Sigmoid colon (tissue), 7 donors: ENCODE measurements around the gene BIN2. TPM values are rescaled to one million over a fixed set of nuclear protein-coding genes. Genes with fewer than 3 reads are reported as not detected.

Experiments used
- DNase-seq: peaks from one replicate; pipeline ENCODE4 v3.0.0-alpha.2; 2019
- H3K27ac ChIP-seq, 4 donors: fragments of 200-600 bp; sonication (generic); one replicate each; pipeline ENCODE4 v1.5.1; 2016 to 2019; ENCODE audit warnings: mild to moderate bottlenecking in 1 of 4
- H3K27me3 ChIP-seq, 3 donors: fragments of 200-600 bp; sonication (generic); one replicate each; pipeline ENCODE4 v1.5.1; 2019; ENCODE audit warnings: mild to moderate bottlenecking in 1 of 3
- H3K36me3 ChIP-seq, 4 donors: fragments of 200-600 bp; sonication (generic); one replicate each; pipeline ENCODE4 v1.5.1; 2016 to 2019
- H3K4me1 ChIP-seq, 4 donors: fragments of 200-600 bp; sonication (generic); one replicate each; pipeline ENCODE4 v1.5.1; 2017 to 2019
- H3K4me3 ChIP-seq, 4 donors: fragments of 200-600 bp; sonication (generic); one replicate each; pipeline ENCODE4 v1.5.1; 2017 to 2019; ENCODE audit warnings: mild to moderate bottlenecking in 2 of 4, moderate library complexity in 1 of 4
- H3K9me3 ChIP-seq, 4 donors: fragments of 200-600 bp in 3 of 4; sonication (generic) in 3 of 4; one replicate each; pipeline versions ENCODE4 v1.5.1 to v1.6.1; 2013 to 2019
- EP300 ChIP-seq, 4 donors: sonication (generic); formaldehyde crosslinking; IDR thresholded peaks; one replicate each; pipeline ENCODE4 v1.6.1; 2017; ENCODE audit warnings: antibody characterized with exemption in 4 of 4
- POLR2A ChIP-seq, 2 donors: fragments of 450-650 bp; IDR thresholded peaks; one replicate each; pipeline ENCODE4 v1.6.1; 2016; ENCODE audit warnings: antibody characterized with exemption in 2 of 2, mild to moderate bottlenecking in 2 of 2, moderate library complexity in 2 of 2
- POLR2AphosphoS5 ChIP-seq, 4 donors: sonication (generic); formaldehyde crosslinking; IDR thresholded peaks; one replicate each; pipeline ENCODE4 v1.6.1; 2017; ENCODE audit warnings: antibody characterized with exemption in 4 of 4
- WGBS, 2 donors: extraction: QIAGEN DNeasy Blood & Tissue Kit; methylation state at CpG; one replicate each; pipeline ENCODE4 v1.1.7; 2013; 5-methylcytosine and 5-hydroxymethylcytosine counted together
- intact Hi-C: fragments of 100-400 bp; cut with DNase I; formaldehyde crosslinking; loops from one replicate; pipeline ENCODE4 v1.15.1; 2023
- polyA plus RNA-seq, 3 donors: library from polyadenylated mRNA; stranded (reverse); fragments of 200-250 nt; gene quantifications; one replicate each; pipeline ENCODE4 v1.2.3, GENCODE V29; 2013
- total RNA-seq, 4 donors: library from RNA; depleted of rRNA; stranded (reverse); fragments of >200 nt; gene quantifications; one replicate each; pipeline ENCODE4 v1.1.0, GENCODE V29; 2016
- TF ChIP-seq, protein P1 (sequence below), 4 experiments: fragments of 450-650 bp in 3 of 4; fragments of 200-600 bp in 1 of 4; IDR thresholded peaks; one replicate each; pipeline ENCODE4 v1.5.1; 2016 to 2019; ENCODE audit warnings: antibody characterized with exemption in 4 of 4, mild to moderate bottlenecking in 3 of 4, moderate library complexity in 2 of 4
- donor health status: healthy with polysubstance abuse.
- donor health status: Bipolar disorder and iron deficiency.
- donor health status: healthy.

Gene BIN2
- total and polyA plus RNA-seq, 7 donors, result 2.3 to 21.2 (median 4.2) TPM

GRCh38 chr12:51349026-51349425 lies 25.1 kb upstream of the BIN2 start:
- intact Hi-C loops, result no loop called here
- H3K9me3 ChIP-seq, result no peaks in the 10 kb centered on the region
- DNase-seq, result no peak
- H3K36me3 ChIP-seq, result no peaks in the 10 kb centered on the region
- H3K27me3 ChIP-seq, result no peaks in the 10 kb centered on the region
- H3K4me1 ChIP-seq, result no peaks in the 10 kb centered on the region
- TF ChIP-seq, protein P1, sequence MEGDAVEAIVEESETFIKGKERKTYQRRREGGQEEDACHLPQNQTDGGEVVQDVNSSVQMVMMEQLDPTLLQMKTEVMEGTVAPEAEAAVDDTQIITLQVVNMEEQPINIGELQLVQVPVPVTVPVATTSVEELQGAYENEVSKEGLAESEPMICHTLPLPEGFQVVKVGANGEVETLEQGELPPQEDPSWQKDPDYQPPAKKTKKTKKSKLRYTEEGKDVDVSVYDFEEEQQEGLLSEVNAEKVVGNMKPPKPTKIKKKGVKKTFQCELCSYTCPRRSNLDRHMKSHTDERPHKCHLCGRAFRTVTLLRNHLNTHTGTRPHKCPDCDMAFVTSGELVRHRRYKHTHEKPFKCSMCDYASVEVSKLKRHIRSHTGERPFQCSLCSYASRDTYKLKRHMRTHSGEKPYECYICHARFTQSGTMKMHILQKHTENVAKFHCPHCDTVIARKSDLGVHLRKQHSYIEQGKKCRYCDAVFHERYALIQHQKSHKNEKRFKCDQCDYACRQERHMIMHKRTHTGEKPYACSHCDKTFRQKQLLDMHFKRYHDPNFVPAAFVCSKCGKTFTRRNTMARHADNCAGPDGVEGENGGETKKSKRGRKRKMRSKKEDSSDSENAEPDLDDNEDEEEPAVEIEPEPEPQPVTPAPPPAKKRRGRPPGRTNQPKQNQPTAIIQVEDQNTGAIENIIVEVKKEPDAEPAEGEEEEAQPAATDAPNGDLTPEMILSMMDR (IDR thresholded peaks at IDR 0.05), result no peak
- TF ChIP-seq POLR2AphosphoS5 (IDR thresholded peaks at IDR 0.05), result no peak
- TF ChIP-seq EP300 (IDR thresholded peaks at IDR 0.05), result no peak
- TF ChIP-seq POLR2A (IDR thresholded peaks at IDR 0.05), result no peak
- 92 to 94% methylated on average over 5 of the region's 5 CpGs for WGBS, 2 donors
- no peak overlapping the region for H3K4me3 ChIP-seq
- no peak overlapping the region for H3K27ac ChIP-seq

DNA sequence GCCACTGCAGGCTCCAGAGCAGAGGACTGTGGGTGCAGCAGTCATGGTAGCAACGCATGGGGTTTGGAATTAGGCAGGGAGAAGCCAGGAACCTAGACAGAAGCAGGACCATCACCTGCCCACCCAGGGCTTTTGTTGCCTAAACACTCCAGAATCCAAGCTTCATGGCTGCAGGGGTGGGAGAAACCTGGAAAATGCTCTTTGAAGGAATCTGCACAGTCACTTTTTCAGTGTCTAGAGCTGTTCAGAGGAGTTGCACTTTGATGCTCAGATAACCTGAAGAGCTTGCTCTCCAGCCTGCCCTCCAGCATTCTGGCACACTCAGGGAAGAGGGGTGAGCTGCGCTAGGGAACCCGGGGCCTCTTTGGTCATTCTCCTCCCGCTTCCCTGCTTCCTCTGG lies 24.1 kb upstream of the BIN2 start:
- Histone ChIP-seq H3K36me3 (no peaks in the 10 kb centered on the region), H3K4me3 (no peak overlapping the region), H3K4me1 (no peaks in the 10 kb centered on the region), H3K27ac (no peak overlapping the region), H3K27me3 (no peaks in the 10 kb centered on the region), H3K9me3 (no peaks in the 10 kb centered on the region)
- no peak for DNase-seq
- TF ChIP-seq POLR2A (IDR thresholded peaks at IDR 0.05), result no peak
- TF ChIP-seq, protein P1 (IDR thresholded peaks at IDR 0.05), result no peak
- no peak for TF ChIP-seq POLR2AphosphoS5 (IDR thresholded peaks at IDR 0.05)
- no peak for TF ChIP-seq EP300 (IDR thresholded peaks at IDR 0.05)
- intact Hi-C loops, result no loop called here
- WGBS, 2 donors, result 91 to 94% methylated on average over 4 of the region's 4 CpGs

DNA sequence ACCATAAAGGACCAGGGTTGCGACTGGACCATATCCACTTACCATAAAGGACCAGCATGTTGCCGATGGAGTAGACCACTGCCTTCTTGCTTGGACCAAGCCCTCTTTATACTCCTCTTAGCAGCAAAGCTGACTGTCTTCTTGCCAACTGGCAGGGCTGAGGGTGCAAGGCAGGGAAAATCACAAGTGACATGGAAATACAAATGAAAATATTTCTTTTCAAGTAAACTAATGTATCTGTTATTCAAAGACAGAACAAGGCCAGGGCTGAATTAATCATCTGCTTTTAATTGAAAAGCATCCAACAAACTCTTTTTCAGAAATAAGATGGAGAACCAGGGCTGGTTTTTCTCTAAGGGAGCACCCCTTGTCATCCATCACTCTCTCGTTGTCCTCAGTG lies 22.6 kb upstream of the BIN2 start, which contains the start of gene CELA1:
CELA1 (minus strand) TSS at position 99 of the 400 bp plus-strand sequence; CDS start at position 58, 41 bp downstream.
- 87 to 95% methylated on average over 3 of the region's 3 CpGs for WGBS, 2 donors

DNA sequence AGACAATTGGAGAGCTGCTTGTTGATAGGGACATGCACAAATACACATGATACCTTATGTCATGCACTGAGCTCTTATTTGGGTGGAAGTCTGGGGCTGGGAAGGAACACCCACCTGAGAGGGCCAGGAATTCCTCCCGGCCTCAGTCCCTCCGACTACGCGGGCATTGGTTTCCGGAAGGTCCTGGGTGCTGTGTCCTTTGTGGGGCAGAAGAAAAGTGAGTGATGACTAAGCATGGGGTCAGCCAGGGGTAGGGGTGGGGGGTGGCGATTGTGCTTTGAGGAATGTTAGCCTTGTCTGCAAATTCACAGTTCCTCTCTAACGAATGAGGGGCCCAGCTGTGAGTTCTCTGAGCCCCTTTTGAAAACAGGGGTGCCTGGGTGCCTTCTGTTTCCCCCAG lies 21.7 kb upstream of the BIN2 start:
- H3K27ac ChIP-seq, result no peak overlapping the region
- WGBS, 2 donors, result 74 to 86% methylated on average over 7 of the region's 7 CpGs
- H3K27me3 ChIP-seq, result no peaks in the 10 kb centered on the region
- peaks cover 0 to 6% (median 0%) of the 10 kb centered on the region in 4 donors for H3K4me1 ChIP-seq
- H3K9me3 ChIP-seq, result no peaks in the 10 kb centered on the region
- no peaks in the 10 kb centered on the region for H3K36me3 ChIP-seq
- DNase-seq, result no peak
- intact Hi-C loops, result no loop called here
- no peak overlapping the region for H3K4me3 ChIP-seq
- no peak for TF ChIP-seq EP300 (IDR thresholded peaks at IDR 0.05)
- TF ChIP-seq, protein P1 (IDR thresholded peaks at IDR 0.05), result no peak
- no peak for TF ChIP-seq POLR2A (IDR thresholded peaks at IDR 0.05)
- TF ChIP-seq POLR2AphosphoS5 (IDR thresholded peaks at IDR 0.05), result no peak

More for the DNA sequence above, 22.6 kb upstream of the BIN2 start, which contains the start of gene CELA1:
- no peak within 1 kb of the TSS for H3K27ac ChIP-seq
- DNase-seq, result no peak
- H3K36me3 ChIP-seq, result no peaks in the 10 kb centered on the region
- H3K9me3 ChIP-seq, result no peaks in the 10 kb centered on the region
- no peaks in the 10 kb centered on the region for H3K4me1 ChIP-seq
- no peak within 1 kb of the TSS for H3K4me3 ChIP-seq
- intact Hi-C loops, result no loop called here
- TF ChIP-seq POLR2AphosphoS5 (IDR thresholded peaks at IDR 0.05) (no peak), POLR2A (IDR thresholded peaks at IDR 0.05) (no peak), EP300 (IDR thresholded peaks at IDR 0.05) (no peak)
- TF ChIP-seq, protein P1 (IDR thresholded peaks at IDR 0.05), result no peak
- H3K27me3 ChIP-seq, result no peaks in the 10 kb centered on the region

DNA sequence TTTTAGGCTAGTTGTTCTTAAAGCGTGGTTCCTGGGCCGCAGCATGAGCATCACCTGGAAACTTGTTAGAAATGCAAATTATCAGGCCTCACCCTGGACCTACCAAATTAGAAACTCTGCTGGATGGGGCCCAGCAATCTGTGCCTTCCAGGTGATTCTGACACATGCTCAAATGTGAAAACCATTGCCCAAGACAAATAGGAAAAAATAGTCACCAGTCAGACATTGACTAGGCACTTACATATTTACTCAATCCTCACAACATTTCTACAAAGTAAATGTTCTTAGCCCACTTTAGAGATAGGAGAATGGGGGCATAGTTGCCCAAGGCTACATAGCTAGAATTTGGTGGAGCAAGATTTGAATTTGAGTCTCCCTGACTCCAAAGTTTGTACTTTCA lies 19.2 kb upstream of the BIN2 start:
- no peak overlapping the region for H3K4me3 ChIP-seq
- no peaks in the 10 kb centered on the region for H3K36me3 ChIP-seq
- no peak overlapping the region for H3K27ac ChIP-seq
- H3K4me1 ChIP-seq, result peaks cover 0 to 6% (median 0%) of the 10 kb centered on the region in 4 donors
- intact Hi-C loops, result no loop called here
- no peaks in the 10 kb centered on the region for H3K27me3 ChIP-seq
- 77 to 96% methylated on average over 2 of the region's 2 CpGs for WGBS, 2 donors
- no peak for DNase-seq
- H3K9me3 ChIP-seq, result no peaks in the 10 kb centered on the region
- no peak for TF ChIP-seq EP300 (IDR thresholded peaks at IDR 0.05)
- no peak for TF ChIP-seq POLR2AphosphoS5 (IDR thresholded peaks at IDR 0.05)
- TF ChIP-seq, protein P1 (IDR thresholded peaks at IDR 0.05), result no peak
- TF ChIP-seq POLR2A (IDR thresholded peaks at IDR 0.05), result no peak
